Measurements from ENCODE around the gene RXRA.

DNA sequence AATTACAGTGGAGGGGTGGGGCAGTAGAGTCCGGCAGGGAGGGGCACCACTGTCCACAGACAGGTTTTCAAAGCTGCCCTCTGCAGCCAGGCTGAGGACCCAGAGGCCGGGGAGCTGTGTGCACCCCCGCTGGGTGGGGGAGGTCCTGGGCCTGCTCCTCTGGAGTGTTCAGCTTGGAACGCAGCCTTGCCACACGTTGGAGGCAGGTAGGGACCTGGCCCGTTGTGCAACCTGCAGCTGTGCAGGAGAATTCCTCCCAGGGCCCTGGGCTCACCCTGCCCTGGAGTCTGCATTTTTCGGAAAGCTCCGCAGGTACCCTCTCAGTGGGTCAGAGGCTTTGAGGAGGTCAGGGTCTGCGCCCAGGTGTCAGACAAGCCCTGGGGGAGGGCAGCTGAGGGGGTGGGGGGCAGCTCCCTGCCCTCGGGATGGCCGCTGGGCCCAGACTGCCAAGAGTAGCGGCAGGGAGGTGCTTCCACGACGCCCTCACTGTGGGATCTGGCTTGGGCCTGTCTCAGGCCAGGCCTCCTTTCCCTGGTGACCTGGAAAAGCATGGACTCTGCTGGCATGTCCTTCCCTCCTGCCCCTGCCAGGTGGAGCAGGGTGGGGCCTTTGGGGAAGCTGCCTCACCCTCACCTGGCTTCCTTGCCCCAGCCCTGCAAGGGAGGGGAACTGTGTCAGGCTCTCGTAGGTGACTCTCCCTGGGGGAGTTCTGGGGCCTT is 29.5 kb downstream of the RXRA start:
- TF ChIP-seq POLR2AphosphoS5 (IDR thresholded peaks at IDR 0.05; ENCODE audit: low read depth): no peak
- TF ChIP-seq, protein P1, sequence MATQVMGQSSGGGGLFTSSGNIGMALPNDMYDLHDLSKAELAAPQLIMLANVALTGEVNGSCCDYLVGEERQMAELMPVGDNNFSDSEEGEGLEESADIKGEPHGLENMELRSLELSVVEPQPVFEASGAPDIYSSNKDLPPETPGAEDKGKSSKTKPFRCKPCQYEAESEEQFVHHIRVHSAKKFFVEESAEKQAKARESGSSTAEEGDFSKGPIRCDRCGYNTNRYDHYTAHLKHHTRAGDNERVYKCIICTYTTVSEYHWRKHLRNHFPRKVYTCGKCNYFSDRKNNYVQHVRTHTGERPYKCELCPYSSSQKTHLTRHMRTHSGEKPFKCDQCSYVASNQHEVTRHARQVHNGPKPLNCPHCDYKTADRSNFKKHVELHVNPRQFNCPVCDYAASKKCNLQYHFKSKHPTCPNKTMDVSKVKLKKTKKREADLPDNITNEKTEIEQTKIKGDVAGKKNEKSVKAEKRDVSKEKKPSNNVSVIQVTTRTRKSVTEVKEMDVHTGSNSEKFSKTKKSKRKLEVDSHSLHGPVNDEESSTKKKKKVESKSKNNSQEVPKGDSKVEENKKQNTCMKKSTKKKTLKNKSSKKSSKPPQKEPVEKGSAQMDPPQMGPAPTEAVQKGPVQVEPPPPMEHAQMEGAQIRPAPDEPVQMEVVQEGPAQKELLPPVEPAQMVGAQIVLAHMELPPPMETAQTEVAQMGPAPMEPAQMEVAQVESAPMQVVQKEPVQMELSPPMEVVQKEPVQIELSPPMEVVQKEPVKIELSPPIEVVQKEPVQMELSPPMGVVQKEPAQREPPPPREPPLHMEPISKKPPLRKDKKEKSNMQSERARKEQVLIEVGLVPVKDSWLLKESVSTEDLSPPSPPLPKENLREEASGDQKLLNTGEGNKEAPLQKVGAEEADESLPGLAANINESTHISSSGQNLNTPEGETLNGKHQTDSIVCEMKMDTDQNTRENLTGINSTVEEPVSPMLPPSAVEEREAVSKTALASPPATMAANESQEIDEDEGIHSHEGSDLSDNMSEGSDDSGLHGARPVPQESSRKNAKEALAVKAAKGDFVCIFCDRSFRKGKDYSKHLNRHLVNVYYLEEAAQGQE (IDR thresholded peaks at IDR 0.05; ENCODE audit: insufficient replicate concordance, low read depth): no peak
